A549 (cell line): ENCODE measurements around the gene SRGAP1.

ENCODE experiments used
- BCL3 ChIP-seq: fragments of >200 bp; sonication (Bioruptor Twin); formaldehyde crosslinking; IDR thresholded peaks from 3 replicates; pipeline ENCODE4 v1.6.1; 2016
- CBX2 ChIP-seq: fragments of 200-600 bp; sonication (generic); IDR thresholded peaks from 2 replicates; pipeline ENCODE4 v1.6.1; 2016; ENCODE audit warnings: low read depth, mild to moderate bottlenecking, borderline replicate concordance
- CEBPB ChIP-seq, 2 experiments: fragments of >200 bp in 1 of 2; sonication (Bioruptor Twin) in 1 of 2; formaldehyde crosslinking in 1 of 2; IDR thresholded peaks; 2 replicates each; pipeline ENCODE4 v1.6.1; 2012 to 2016
- CTCF ChIP-seq: fragments of >200 bp; sonication (Bioruptor Twin); formaldehyde crosslinking; IDR thresholded peaks from 3 replicates; pipeline ENCODE4 v1.5.1; 2016
- ELK1 ChIP-seq: fragments of 150-350 bp; IDR thresholded peaks from 2 replicates; pipeline ENCODE4 v1.6.1; 2014; ENCODE audit warnings: low read depth, mild to moderate bottlenecking, low read length
- FOSB ChIP-seq: fragments of 250-450 bp; sonication (Bioruptor Pico); IDR thresholded peaks from 2 replicates; pipeline ENCODE4 v1.5.0; 2020; ENCODE audit warnings: mild to moderate bottlenecking, moderate library complexity
- KDM5A ChIP-seq: fragments of 200-600 bp; sonication (generic); IDR thresholded peaks from 2 replicates; pipeline ENCODE4 v1.6.1; 2016; ENCODE audit warnings: antibody characterized with exemption, mild to moderate bottlenecking
- MAX ChIP-seq: IDR thresholded peaks from 2 replicates; pipeline ENCODE4 v1.6.1; 2012
- NFE2L2 ChIP-seq: fragments of 150-350 bp; conservative IDR thresholded peaks from 2 replicates; pipeline ENCODE4 v1.6.1; 2014; ENCODE audit warnings: low read length
- PBX3 ChIP-seq: IDR thresholded peaks from 2 replicates; pipeline ENCODE4 v1.6.1; 2012
- POLR2A ChIP-seq: IDR thresholded peaks from 2 replicates; pipeline ENCODE4 v1.6.1; 2012; ENCODE audit warnings: mild to moderate bottlenecking, low read length
- RAD21 ChIP-seq, 2 experiments: fragments of >200 bp in 1 of 2; sonication (Bioruptor Twin) in 1 of 2; formaldehyde crosslinking in 1 of 2; IDR thresholded peaks in 1 of 2; conservative IDR thresholded peaks in 1 of 2; 2 replicates in 1 of 2; 3 replicates in 1 of 2; pipeline ENCODE4 v1.6.1; 2012 to 2018; ENCODE audit warnings: inconsistent platforms in 1 of 2
- REST ChIP-seq: fragments of 200-600 bp; sonication (generic); IDR thresholded peaks from 2 replicates; pipeline ENCODE4 v1.6.1; 2016; ENCODE audit warnings: antibody characterized with exemption, mild to moderate bottlenecking, moderate library complexity
- ZC3H11A ChIP-seq: fragments of 450-650 bp; IDR thresholded peaks from 2 replicates; pipeline ENCODE4 v1.6.1; 2014; ENCODE audit warnings: antibody characterized with exemption, mild to moderate bottlenecking

- TF ChIP-seq REST = no peak
- no peak for TF ChIP-seq CTCF
- TF ChIP-seq MAX = no peak
- TF ChIP-seq CEBPB (IDR thresholded peaks at IDR 0.05) = no peak
- TF ChIP-seq ZC3H11A = no peak
- no peak for TF ChIP-seq ELK1
- no peak for TF ChIP-seq CBX2
- TF ChIP-seq PBX3 = no peak
- no peak for TF ChIP-seq FOSB (CRISPR knock-in tag)
- TF ChIP-seq RAD21 (conservative IDR thresholded peaks at IDR 0.05 in 1 of 2, IDR thresholded peaks at IDR 0.05 in 1 of 2) = no peak
- TF ChIP-seq BCL3 = no peak
- no peak for TF ChIP-seq POLR2A
- no peak for TF ChIP-seq KDM5A
- no peak for TF ChIP-seq NFE2L2
Observed at GRCh38 chr12:63944586-63945228, 100.2 kb downstream of the SRGAP1 start.
